HuH-7 (cell line): ENCODE measurements around the gene CPEB4.

Experiments
- DNase-seq: peaks from one replicate; pipeline ENCODE4 v3.0.0; 2011; ENCODE audit warnings: low spot score

CPEB4 gene

DNA sequence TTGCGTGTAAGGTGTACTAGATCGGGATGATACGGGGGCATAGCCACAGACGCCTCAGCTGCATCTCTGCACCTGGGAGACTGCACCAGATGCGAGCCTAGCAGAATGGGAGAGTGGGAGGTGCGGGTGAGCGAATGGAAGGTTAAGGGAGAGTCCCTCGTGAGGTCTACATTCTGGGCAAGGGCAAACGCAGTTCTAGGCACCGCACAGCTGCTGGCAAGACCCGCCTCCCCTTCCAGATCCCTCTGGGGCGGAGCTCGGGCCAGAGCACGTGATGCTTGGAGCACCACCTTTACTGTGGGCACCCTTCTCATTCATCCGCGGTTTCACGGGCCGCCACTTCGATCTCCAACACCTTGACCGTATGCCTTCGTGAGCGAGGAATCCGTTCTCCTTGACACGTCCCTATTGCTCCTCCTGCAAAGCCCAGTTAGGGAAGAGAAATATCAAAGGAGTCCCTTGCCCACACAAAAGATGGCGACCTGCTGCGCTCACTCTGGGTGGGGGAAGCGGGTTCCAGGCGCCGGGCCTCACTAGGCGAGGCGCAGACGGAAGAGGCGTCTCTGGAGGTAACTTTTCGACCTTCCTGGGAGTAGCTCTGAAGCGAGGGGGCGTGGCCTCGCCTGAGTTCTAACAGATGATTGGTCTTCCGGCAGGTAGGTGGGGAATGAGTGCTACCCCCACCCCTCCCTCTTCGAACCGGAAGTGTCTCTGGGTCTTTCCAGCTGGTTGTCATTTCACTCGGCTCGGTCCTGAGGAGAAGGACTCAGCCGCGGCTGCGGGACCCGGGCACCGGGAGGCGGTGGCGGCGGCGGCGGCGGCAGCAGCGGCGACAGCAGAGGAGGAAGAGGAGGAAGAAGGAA, at the start of gene CPEB4:
Gene CPEB4, plus strand, starts transcription at position 740 of the 863 bp plus-strand sequence. CDS start 1,385 bp downstream, outside the sequence.
- peak; percentile 93 for DNase-seq

DNA sequence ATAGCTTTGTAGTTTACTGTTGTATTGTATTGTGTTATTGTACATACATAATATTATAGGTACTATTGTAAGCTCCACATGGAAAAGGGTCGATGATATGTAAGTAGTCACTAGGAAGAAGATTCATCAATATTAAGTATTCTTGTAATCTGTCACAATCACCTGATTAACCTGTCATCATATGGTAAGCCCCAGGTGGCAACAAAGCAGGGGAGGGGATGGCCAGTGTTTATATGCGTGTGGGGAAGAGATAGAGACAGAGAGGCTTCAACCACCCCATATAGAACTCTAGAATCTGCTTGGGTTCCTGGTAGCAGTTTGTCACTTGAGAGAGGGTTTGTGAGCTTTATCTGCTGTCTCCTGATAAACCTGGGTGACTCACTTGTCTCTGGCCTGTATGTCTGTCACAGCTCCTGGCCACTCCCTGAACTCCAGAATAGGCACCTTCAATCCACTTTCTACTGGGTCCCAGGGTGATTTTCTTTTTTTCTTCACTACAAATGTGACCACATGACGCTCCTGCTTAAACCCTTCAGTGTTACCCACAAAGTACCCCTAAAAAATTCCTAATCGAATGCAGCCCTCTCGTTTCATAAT, 48.9 kb upstream of the CPEB4 start:
- no peak for DNase-seq

GRCh38 chr5:173840111-173840983, 47.8 kb upstream of the CPEB4 start:
- DNase-seq: no peak

- no peak for DNase-seq
These were observed 46.4 kb upstream of the CPEB4 start for GRCh38 chr5:173841710-173842109.

DNA sequence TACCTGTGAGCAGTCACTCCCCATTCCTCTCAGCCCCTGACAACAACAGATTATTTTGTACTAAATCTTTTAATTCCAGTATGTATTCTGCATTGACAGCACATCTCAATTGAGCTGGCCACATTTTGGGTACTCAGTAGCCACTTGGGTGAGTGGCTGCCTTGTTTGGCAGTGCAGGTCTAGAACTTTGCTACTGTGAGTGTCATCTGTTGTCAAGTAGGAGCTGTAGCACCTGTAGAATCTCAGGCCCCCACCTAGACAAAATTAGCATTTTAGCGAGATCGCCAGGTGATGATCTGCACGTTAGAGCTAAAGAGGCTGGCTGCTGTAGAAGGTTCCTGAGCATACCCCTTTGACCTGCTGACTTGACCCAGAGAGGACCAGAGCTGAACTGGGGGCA, 44.4 kb upstream of the CPEB4 start:
- no peak for DNase-seq

DNA sequence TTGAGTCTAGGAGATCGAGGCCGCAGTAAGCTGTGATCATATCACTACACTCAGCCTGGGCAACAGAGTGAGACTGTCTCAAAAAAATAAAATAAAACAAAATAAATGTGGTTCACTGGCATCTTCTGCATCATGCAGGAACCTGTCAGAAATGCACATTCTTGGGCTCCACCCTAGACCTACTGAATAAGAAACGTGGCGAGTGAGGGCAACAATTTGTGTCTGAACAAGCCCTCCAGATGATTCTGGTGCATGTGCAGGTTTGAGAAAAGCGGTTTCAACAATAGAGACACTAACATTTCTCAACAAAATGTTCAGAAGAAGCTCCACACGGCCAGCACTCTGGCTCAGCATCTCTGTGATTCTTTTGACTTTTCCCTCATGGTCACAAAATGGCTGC, 42.8 kb upstream of the CPEB4 start:
- DNase-seq: no peak

GRCh38 chr5:173846929-173847501, 41.1 kb upstream of the CPEB4 start:
- no peak for DNase-seq

DNA sequence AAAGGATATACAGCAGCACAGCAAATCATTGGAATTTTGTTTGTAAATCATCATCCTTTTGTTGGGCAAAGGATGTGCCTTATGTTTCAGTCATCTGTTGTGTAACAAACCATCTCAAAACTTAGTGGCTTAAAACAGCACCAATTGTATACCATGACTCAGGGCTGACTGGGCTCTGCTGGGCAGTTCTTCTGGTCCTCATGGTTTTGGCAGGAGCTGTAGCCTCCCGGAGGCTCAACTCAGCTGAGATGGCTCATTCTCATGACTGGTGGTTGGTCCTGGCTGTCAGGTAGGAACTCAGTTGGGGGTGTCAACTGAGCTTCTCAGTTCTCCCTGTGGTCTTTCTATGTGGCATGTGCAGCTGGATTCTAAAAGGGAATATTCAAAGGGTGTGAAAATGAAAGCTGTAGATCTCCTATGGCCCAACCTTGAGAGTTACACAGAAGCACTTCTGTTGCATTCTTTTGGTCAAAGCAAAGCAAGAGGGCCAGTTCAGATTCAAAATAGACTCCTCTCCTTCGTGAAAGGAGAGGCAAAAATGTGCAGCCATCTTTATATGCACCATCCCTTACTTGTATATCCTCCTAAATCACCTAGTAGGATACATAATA, 39.1 kb upstream of the CPEB4 start:
- DNase-seq: no peak

DNA sequence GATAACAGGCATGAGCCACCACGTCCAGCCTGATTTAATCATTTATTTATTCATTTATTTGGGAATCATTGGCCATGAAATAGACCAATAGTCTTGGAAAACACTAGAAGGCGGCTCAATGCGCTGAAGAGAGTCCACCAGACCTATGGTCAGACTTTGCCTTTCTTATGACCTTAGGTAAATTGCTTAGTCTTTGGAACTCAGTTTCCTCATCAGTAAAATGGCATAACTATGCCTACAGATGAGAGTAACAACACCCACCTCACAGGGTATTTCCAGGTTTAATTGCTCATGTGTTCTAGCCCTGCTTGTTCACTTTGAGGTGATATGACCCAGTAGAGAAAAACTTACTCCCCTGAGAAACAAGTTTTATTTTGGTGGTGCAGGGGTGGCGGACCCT, 38.2 kb upstream of the CPEB4 start:
- DNase-seq: no peak

- DNase-seq: no peak
These were observed 37.5 kb upstream of the CPEB4 start for GRCh38 chr5:173850659-173851058.

DNA sequence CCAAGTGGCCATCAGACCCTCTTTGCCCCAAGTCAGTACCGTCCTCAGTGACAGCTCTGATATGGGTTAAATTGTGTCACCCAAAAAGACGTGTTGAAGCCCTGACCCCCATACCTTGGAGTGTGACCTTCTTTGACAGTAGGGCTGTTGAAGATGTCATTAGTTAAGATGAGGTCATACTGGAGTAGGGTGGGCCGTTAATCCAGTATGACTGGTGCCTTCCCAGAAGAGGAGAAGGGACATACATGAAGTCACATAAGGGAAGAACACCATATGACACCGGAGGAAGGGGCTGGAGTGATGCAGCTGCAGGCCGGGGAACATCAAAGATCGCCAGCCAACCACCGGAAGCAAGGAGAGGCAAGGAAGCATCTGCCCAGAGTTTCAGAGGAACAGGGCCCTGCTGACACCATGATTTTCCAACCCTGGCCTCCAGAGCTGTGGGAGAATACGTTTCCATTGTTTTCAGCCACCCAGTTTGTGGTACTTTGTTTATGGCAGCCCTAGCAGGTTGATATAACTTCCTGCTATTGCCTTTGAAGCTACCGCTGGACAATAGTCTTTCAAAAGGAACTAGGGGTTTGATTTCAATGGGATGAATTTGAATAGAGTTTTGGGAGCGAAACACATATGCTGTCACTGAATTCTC, 36.4 kb upstream of the CPEB4 start:
- no peak for DNase-seq

DNA sequence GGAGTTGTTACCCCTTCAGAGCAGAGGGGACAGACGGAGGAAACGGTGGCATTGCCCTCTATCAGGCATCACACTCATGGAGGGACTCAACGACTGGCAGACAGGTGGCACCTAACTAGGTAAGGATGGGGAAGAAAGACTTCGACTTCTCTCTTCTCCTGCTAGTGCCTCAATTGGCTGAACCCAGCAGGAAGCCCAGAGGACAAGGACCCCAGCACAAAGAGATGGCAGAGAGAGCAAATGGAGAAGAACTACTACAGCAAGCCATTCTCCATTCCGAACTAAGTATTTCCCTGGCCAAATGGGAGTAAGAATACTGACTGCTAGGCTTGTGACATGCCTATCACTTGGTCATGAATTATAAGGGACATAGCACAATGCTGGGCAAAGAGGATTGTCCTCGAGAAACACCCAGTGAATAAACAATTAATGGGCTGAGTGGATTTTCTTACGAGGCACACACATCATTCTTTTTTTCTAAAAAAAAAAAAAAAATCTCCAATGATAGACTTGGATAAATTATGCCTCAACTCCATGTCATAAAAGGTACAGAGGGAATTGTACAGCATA, 35.3 kb upstream of the CPEB4 start:
- no peak for DNase-seq

DNA sequence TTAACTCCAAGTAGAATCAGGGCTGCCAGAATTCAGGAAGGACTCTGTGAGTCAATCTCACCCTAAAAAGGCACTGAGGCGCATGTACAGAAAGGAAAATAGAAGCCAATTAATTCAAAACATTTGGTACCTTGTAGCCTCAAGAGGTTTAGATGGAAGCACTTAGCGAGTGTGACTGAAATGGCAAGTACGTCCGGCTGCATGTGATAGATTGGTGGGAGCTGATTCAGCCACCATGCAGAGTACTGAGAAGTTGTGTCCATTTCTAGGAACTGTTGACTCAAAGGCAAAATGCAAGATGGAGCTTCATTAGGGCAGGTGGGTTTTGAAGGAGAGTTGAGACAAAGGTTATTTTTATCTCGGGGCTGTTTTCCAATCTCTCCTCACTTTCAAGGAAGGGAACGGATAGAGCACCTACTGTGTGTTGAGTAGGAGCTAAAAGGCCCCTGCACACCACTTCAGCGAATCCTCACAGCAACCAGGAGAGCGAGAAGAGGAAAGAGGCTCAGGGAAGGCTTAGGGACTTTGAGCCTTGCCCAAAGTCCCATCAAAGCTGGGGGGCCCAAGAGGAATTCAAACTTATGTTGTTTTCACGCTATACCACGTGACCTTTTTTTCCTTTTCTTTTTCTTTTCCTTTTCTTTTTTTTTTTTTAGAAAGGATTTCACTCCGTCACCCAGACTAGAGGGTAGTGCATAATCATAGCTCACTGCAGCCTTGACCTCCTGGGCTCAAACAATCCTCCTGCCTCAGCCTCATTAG, 34.6 kb upstream of the CPEB4 start:
- no peak for DNase-seq

DNA sequence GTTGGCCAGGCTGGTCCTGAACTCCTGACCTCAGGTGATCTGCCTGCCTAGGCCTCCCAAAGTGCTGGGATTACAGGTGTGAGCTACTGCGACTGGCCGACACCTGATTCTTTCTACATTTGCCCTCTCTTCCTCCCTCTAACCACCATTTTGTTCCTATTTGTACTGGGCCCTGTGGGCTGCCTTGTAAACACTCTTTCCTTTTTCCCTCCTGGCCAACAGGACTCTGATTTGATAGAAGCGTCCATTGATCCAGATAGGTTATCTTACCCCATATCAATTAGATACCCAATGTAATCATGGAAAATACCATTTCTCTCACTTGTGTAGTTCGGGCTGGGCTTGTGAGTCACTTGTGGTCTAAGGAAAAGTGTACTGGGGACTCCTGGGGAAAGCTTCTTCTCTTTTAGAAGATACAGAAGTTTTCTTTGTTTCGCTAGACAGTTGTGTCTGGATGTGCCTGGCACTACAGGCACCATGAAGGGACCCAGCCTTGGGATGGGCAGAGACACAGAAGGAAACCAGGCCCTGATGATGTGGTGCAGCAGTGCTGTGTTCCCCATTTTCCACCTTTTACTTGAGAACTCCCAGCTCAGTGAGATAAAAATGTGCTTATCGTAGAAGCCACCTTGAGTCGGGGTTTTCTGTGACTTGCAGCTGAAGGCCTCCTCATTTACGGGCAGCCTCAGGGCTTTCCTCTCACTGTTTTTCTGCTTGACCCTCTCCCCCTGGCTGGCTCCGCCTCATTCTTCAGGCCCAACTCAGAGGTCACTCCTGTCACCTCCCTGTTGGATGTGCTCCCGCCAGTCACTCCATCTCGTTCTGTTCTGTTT, 32.8 kb upstream of the CPEB4 start:
- DNase-seq: no peak

GRCh38 chr5:173855995-173856656, 32.0 kb upstream of the CPEB4 start:
- DNase-seq: no peak

DNA sequence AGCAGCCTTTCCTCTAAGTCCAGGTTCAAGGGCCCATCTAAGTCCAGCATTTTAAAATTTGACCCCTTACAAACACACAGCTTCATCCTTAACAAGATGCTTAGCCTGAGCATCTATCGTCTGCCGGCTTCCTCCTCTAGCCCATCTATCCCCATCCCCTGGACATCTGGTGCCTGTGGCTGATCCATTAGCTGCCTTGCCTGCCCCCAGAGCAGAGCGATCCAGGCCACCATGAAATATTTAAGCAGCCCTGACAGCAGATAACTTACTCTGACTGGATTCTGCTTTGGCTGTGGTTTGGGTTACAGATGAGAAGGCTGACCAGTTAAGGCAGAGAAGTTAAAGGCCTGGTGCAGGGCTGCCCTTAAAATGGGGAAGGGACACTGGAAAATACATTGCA, 30.9 kb upstream of the CPEB4 start:
- DNase-seq: no peak

DNA sequence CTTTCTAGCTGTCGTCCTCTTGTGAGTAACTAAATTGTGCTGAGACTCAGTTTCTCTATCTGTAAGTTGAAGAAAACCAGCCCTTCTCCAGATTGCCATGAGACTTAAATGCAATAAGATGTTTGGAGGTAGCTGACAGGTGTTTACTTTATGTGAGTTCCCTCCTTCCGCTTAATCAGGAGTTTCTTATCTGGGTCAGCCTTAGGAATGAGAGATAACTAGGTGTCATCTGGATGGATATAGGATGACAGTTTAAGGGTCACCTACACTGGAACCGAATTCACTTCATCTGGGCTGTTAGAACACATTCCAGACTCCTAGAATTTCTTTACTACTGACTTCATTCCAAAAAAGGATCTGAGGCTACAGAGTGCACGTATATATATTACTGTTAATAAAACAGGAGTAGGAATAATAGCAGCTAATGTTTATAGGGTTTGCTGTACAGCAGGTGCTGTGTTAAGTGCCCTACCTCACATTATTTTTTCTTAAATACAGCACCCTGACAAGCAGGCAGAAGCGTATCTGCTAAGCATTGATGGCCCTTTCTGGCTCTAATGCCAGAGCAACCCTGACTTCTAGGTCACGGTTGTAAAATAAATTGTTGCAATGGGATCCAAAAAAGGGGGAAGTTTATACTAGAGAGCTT, 30.0 kb upstream of the CPEB4 start:
- DNase-seq: no peak

GRCh38 chr5:173858670-173859407, 29.3 kb upstream of the CPEB4 start:
- no peak for DNase-seq
